Left cardiac atrium (tissue), 4 donors: ENCODE data around the gene TSPAN14. TPM values are rescaled to one million over a fixed set of nuclear protein-coding genes. Genes with fewer than 3 reads are reported as not detected.
"Not testable (repeated sequence)": the region's sequence is repeated elsewhere in the genome, so short reads cannot be mapped to it uniquely, and the experiment has no call there.

Source experiments
- ATAC-seq, 2 donors: fragments of 200-7000 bp; cut with Tn5 transposase; one replicate each; pipeline ENCODE4 v1.9.1; 2020; ENCODE audit warnings: mild to moderate bottlenecking in 2 of 2, moderate library complexity in 2 of 2
- DNase-seq: peaks from one replicate; pipeline ENCODE4 v3.0.0-alpha.2; 2020
- intact Hi-C, 2 donors: fragments of 100-400 bp; cut with DNase I; formaldehyde crosslinking; loops; one replicate each; pipeline versions ENCODE4 v1.14.1 to v1.15.1; 2022 to 2023
- total RNA-seq, 2 donors: library from RNA; stranded (reverse); fragmentation: NEBNext Ultra II Directional; extraction: Animal tissue kit (Norgen Biotek cat#: 25700); gene quantifications; one replicate each; pipeline ENCODE4 v1.2.1, GENCODE V29; 2021
- donor health status: DM: no; HTN: yes; CAD: no.
- donor health status: DM: no; HTN: yes; CAD: no; lungs with severe emphysema.
- donor health status: DM: yes; HTN: yes; CAD: no.
- donor health status: Dilated cardiomyopathy.

The TSPAN14 gene
- total RNA-seq, 2 donors from 2014 or later: 44.3 to 51.0 TPM

- ATAC-seq, intact Hi-C loops, DNase-seq: not testable (repeated sequence)
Observed at GRCh38 chr10:80480373-80480772, 26.3 kb downstream of the TSPAN14 start.

DNA sequence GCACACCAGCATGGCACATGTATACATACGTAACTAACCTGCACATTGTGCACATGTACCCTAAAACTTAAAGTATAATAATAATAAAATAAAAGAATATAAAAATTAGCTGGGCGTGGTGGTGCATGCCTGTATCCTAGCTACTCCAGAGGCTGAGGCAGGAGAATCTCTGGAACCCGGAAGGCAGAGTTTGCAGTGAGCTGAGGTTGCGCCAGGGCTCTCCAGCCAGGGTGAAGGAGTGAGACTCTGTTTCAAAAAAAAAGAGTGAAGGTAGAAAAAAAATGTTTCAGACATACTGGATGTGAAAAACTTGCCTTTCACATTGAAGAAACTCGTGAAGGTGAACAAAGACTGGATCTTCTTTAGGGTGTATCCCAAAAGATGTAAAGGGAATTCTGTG lies 26.7 kb downstream of the TSPAN14 start:
- intact Hi-C loops: no loop called here

DNA sequence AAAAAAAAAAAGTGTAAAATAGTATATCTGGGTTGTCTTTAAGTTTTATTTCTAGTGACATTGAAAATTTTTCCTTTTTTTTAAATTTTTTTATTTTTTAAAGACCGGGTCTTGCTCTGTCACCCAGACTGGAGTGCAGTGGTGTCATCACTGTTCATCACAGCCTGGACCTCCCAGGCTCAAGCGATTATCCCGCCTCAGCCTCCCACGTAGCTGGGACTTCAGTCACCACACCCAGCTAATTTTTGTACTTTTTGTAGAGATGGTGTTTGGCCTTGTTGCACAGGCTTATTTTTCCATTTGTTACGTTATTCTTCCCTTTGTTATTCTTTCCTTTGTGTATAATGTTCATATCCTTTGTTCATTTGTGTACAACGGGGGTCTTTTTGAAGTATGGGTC lies 30.1 kb downstream of the TSPAN14 start:
- intact Hi-C loops: no loop called here
- ATAC-seq (no peak), DNase-seq (no peak)

More for the DNA sequence above, 26.7 kb downstream of the TSPAN14 start:
- DNase-seq: no peak
- no peak for ATAC-seq

DNA sequence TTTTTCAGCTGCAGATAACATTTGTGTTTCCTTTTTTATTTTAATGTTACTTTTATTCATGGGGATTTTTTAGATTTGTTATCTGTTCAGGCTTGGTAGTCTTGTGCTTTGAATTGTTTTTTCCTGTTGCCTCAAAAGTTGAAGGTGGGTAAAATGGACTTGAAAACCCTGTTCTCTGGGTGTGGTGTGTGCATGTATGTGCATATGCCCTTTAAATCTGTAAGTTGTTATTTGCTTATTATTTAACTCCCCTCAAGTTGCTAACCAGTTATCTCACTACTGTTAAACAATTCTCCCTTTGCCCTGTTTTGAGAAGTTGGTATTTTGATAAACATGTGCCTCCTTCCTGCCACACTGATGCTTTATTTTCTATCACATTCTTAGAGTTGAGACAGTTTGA lies 30.6 kb downstream of the TSPAN14 start:
- ATAC-seq: no peak
- intact Hi-C loops: no loop called here
- no peak for DNase-seq

- peak in 1 of 2 donors; percentile 7 for ATAC-seq
- intact Hi-C loops: no loop called here
- DNase-seq: no peak
Observed at GRCh38 chr10:80485076-80485945, 31.2 kb downstream of the TSPAN14 start.

- intact Hi-C loops: no loop called here
- ATAC-seq: peak; percentile 20 to 36
- DNase-seq: no peak
Observed at GRCh38 chr10:80485946-80486764, 32.0 kb downstream of the TSPAN14 start.

- intact Hi-C loops: no loop called here
- ATAC-seq (no peak), DNase-seq (no peak)
Observed at GRCh38 chr10:80486785-80487420, 32.8 kb downstream of the TSPAN14 start.

- DNase-seq: no peak
- ATAC-seq: no peak
- intact Hi-C loops: no loop called here
Observed at GRCh38 chr10:80487421-80487785, 33.3 kb downstream of the TSPAN14 start.

DNA sequence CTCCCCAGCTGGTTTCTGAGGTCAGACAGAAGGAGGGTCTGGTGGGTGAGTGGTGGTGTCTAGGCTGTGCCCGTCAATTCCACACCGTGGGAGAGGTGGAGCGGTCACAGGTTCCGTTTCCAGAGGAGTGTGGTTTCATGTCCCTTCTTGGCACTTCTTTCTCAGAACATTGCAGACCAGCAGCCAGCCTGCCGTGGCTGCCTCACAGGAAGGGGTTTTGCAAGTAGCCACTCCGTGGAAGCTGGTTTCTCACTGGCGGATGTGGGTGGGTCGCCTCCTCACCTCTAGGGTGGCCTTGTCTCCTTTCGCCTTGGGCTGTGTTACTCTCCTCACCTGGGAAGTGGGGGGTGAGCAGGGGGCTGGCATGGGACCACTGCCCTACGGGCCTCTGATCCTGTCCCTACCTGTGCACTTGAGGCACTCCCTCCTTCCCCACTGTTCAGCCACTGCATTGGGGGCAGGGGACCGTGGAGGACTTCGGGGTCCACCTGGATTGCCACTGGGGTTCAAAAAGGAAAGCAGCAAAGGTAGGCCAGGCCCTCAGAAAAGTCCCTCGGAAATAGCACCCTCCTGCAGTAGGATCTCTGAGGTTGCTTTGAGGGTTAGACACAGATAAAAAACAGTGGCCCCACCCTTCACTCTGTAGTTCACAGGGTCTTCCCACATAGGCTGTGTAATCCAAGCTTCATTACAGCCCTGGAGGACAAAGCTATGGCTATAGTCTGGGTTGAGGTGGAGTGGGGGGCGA lies 33.9 kb downstream of the TSPAN14 start:
- DNase-seq: no peak
- intact Hi-C loops: no loop called here
- ATAC-seq: peak; percentile 22 to 38

- ATAC-seq: no peak
Observed at GRCh38 chr10:80488539-80489066, 34.5 kb downstream of the TSPAN14 start.

GRCh38 chr10:80489371-80490112 lies 35.4 kb downstream of the TSPAN14 start:
- intact Hi-C loops: no loop called here
- DNase-seq (no peak), ATAC-seq (no peak)

More at GRCh38 chr10:80488539-80489066, 34.5 kb downstream of the TSPAN14 start:
- no peak for DNase-seq
- intact Hi-C loops: no loop called here

GRCh38 chr10:80491251-80492102 lies 37.4 kb downstream of the TSPAN14 start:
- no peak for DNase-seq
- intact Hi-C loops: no loop called here
- ATAC-seq: peak in 1 of 2 donors; percentile 23

GRCh38 chr10:80492848-80493521 lies 38.9 kb downstream of the TSPAN14 start:
- ATAC-seq (no peak), DNase-seq (no peak)
- intact Hi-C loops: no loop called here

GRCh38 chr10:80493522-80494051 lies 39.5 kb downstream of the TSPAN14 start:
- DNase-seq (no peak), ATAC-seq (peak; percentile 25 to 32)
- intact Hi-C loops: no loop called here

DNA sequence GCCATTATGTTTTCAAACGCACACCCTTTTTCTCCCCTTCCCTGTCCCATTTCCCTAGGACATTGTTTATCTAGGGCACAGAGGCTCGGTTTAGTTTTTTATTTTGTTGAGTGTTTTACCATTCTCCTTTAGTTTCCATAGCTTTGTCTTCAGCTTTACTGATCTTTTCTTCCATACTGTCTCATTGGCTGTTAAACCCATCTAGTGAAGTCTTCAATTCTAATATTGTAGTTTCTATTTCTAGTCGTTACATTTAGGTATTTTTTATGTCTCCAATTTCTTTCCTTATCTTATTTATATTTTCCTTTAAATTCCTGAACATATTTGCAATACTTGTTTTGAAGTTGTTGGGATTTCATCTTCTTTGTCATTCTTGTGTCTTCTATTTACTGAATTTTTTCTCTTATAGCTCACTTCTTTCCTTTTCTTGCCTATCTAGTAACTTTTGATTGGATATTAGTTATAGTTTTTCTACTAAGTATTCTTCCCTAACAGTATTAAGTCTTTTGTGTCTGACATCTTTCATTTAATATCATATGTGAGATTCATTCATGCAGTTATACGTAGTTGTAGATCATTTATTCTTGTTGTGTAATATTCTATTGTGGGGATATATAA lies 42.6 kb downstream of the TSPAN14 start:
- intact Hi-C loops: no loop called here
- DNase-seq (no peak), ATAC-seq (no peak)
